Body of pancreas (tissue), 4 donors: ENCODE measurements around the gene TTC39C.

Source experiments
- POLR2A ChIP-seq, 3 donors: fragments of 450-650 bp; IDR thresholded peaks; one replicate each; pipeline ENCODE4 v1.6.1; 2016; ENCODE audit warnings: antibody characterized with exemption in 3 of 3, mild to moderate bottlenecking in 2 of 3
- TF ChIP-seq, protein P1 (sequence below), 7 experiments: fragments of 450-650 bp in 4 of 7; fragments of 200-600 bp in 3 of 7; sonication (generic) in 3 of 7; IDR thresholded peaks; one replicate each; pipeline ENCODE4 v1.5.1; 2016 to 2019; ENCODE audit warnings: antibody characterized with exemption in 7 of 7

DNA sequence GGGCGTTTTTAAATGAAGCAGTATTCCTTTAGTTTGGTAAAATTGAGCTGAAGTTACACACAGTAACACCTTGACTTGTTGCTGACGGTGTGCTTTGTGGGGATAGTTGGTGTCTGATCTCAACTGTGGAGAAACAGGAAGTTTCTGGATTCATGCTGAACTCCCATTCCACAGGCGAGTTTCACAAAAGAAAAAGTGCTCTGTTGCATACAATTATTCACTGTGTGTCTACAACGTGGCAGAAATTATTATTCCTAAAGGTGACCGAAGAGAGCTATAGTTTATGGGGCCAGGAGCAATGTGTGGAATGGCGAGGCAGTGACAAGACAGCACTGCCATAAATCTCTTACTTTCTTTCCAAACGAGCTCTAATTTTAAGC lies 123.8 kb downstream of the TTC39C start:
- TF ChIP-seq, protein P1, sequence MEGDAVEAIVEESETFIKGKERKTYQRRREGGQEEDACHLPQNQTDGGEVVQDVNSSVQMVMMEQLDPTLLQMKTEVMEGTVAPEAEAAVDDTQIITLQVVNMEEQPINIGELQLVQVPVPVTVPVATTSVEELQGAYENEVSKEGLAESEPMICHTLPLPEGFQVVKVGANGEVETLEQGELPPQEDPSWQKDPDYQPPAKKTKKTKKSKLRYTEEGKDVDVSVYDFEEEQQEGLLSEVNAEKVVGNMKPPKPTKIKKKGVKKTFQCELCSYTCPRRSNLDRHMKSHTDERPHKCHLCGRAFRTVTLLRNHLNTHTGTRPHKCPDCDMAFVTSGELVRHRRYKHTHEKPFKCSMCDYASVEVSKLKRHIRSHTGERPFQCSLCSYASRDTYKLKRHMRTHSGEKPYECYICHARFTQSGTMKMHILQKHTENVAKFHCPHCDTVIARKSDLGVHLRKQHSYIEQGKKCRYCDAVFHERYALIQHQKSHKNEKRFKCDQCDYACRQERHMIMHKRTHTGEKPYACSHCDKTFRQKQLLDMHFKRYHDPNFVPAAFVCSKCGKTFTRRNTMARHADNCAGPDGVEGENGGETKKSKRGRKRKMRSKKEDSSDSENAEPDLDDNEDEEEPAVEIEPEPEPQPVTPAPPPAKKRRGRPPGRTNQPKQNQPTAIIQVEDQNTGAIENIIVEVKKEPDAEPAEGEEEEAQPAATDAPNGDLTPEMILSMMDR (IDR thresholded peaks at IDR 0.05) = no peak
- no peak for TF ChIP-seq POLR2A (IDR thresholded peaks at IDR 0.05)
